GM12874 (cell line): ENCODE data around the gene TTF2.
A peak's percentile ranks its signal among the peaks of the same experiment; 100 is the strongest.

ENCODE experiments used
- CTCF ChIP-seq: IDR thresholded peaks from 2 replicates; pipeline ENCODE4 v1.5.1; 2011; ENCODE audit warnings: low read depth, mild to moderate bottlenecking, control low read depth, low read length, moderate library complexity; ENCODE audit not compliant: insufficient read depth

The TTF2 gene

DNA sequence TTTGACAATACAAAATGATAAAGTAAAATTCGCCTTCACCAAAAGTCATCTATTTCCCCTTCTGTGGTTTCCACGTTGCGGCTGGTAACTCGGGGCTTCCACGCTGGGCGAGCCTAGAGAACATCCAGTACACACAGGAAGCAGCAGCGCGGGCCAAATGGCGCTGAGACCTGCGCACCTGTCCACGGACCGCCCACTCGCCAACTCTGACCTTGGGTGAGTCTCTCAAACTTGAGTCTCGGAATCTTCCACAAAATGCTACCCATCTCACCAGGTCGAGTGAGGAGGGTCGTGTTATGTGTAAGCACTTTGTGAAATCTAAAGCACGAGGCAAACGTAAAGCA lies 820 bp upstream of the TTF2 start:
- TF ChIP-seq CTCF = no peak

DNA sequence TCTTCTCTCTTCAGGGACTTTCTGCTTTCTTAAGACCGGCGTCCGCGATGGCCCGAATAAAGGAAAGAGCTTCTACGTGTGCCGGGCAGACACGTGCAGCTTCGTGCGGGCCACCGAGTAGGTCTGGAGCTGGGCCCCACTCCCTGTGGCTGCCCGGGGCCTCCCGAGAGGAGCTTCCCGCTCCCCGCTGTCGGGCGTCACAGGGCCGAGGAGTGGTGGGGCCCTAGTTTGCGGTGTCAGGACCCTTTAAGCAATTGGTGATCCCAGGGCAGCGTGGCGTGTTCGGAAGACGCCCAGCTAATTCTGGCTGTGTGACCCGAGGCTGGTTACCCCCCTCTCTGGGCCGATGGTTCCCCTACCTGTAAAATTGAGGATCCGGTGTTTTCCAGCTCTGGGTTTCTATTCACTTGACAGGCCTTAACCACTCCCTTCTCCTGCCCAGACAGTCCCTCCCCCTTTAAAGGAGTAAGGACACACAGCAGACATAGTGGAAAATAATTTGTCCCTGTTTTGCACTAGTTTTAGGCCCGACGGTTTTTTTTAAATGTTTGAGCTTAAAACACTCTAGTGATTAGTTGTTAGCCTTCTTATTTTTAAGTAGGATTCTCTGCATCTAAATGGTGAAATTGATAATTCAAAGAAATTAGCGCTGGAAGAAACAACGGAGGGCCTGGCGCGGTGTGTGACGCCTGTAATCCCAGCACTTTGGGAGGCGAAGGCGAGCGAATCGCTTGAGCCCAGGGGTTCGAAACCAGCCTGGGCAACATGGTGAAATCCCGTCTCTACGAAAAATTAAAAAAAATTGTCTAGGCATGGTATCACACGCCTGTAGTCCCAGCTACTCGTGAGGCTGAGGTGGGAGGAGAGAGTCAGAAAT lies 553 bp downstream of the TTF2 start:
- no peak for TF ChIP-seq CTCF

DNA sequence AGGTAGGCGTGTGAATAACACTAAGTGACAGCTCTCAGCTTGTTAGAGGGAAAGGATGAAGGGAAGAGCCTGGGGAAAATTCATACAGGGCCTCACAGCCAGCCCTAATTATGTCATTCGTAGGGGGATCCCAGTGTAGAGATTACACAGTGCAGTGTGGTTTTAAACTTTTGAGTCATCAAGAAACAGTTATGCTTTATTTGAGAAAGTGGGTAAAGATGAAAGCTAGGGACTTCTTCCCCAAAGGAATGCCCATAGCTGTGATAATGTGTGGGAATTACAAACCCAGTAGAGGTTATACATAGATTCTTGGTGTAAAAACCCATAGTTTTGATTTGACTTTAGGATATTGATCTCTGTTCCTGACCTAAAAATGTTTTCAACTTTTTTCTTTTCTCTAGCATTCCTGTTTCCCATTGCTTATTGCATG lies 1.9 kb downstream of the TTF2 start:
- TF ChIP-seq CTCF = no peak

GRCh38 chr1:117066367-117066766 lies 6.2 kb downstream of the TTF2 start:
- no peak for TF ChIP-seq CTCF

DNA sequence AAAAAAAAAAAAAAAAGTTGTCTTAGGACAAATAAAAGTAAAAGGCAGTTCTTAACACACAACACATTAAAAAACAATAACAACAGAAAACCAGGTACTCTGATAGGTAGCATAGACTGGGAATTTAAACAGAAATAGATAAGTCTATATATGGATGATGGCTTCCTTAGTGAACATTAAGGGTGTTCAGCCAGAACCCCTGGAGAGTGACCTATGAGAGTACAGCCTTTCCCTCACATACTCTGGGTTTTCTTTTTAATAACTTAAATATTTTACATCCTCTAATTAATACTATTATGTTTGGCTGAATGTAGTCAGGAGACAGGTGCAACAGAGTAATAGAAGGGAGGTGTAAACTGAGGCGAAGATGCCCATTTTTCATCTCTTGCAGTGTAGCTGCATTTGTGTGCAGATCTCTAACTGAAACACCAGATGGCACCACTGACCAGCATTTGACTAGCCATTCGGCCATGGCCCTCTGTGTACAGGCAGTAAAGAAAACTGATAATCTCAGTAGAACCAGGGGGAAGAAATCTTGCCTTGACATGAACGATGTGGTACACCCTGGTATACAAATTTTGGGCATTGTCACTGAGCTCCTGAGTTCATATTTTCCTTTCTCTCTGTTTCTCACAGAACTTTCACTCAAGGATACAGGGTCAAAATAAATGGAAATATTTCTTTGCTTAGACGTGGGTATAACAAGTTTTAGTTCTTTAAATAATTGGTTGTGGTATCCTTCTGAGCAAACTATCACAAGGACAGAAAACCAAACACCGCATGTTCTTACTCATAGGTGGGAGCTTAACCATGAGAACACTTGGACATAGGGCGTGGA lies 7.6 kb downstream of the TTF2 start:
- peak; percentile 65 for TF ChIP-seq CTCF

GRCh38 chr1:117068580-117068979 lies 8.5 kb downstream of the TTF2 start:
- TF ChIP-seq CTCF = no peak

- 0 out of 2 replicates have a peak, but pooled peaks have one; percentile 10 for TF ChIP-seq CTCF
Observed at GRCh38 chr1:117069220-117069844, 9.2 kb downstream of the TTF2 start.
